GM12878 (cell line): ENCODE results near the gene GRIN2D. TPM values are rescaled to one million over a fixed set of nuclear protein-coding genes. Genes with fewer than 3 reads are reported as not detected.

Source experiments
- ATAC-seq: fragments of 200-7000 bp; cut with Tn5 transposase; 3 replicates; pipeline ENCODE4 v1.9.1; 2020; ENCODE audit warnings: mild to moderate bottlenecking, moderate library complexity
- BruUV-seq: library from RNA; stranded (reverse); fragments of 400-500 nt; replicated peaks from 2 replicates; lab custom pipeline; 2021; lab: Mats Ljungman, UMichigan
- CTCF ChIA-PET: fragments of 300-600 bp; sonication (Branson Sonifier 250); formaldehyde crosslinking; extraction: SDS; loops from one replicate; lab custom pipeline; 2021; ENCODE audit warnings: inconsistent platforms; lab: Yijun Ruan, JAX
- POLR2A ChIA-PET: fragments of 350-600 bp; formaldehyde crosslinking; extraction: SDS; loops from one replicate; lab custom pipeline; 2021; ENCODE audit warnings: inconsistent platforms; lab: Charles Lee
- RAD21 ChIA-PET: fragments of 300-600 bp; sonication (Branson Sonifier 250); formaldehyde crosslinking; loops from one replicate; lab custom pipeline; 2023; ENCODE audit warnings: antibody characterized with exemption; ENCODE audit not compliant: unreplicated experiment; lab: Charles Lee
- SMC1A ChIA-PET: fragments of 300-600 bp; sonication (Branson Sonifier 250); formaldehyde crosslinking; loops from one replicate; lab custom pipeline; 2023; ENCODE audit not compliant: unreplicated experiment, uncharacterized antibody; lab: Charles Lee
- DNase-seq: peaks from one replicate; pipeline ENCODE4 v3.0.0-alpha.2; 2011; ENCODE audit warnings: low read depth, low spot score
- FAIRE-seq: peaks from 3 replicates; lab custom pipeline; 2011; peaks lifted over from hg19 to GRCh38; lab: Jason Lieb, UNC
- H2AFZ ChIP-seq: 2 replicates; pipeline ENCODE4 v1.6.0; 2011; ENCODE audit warnings: low read depth, low read length, control low read depth; ENCODE audit not compliant: control insufficient read depth
- H3K27ac ChIP-seq: 2 replicates; pipeline ENCODE4 v1.5.1; 2011; ENCODE audit warnings: control low read depth; ENCODE audit not compliant: control insufficient read depth, insufficient read depth
- H3K27me3 ChIP-seq, 2 experiments: replicated peaks in 1 of 2; 2 replicates each; pipeline versions ENCODE4 v1.6.0 to v1.6.1; 2011; ENCODE audit warnings: low read length in 1 of 2; ENCODE audit not compliant: control insufficient read depth in 2 of 2, insufficient read depth in 2 of 2
- H3K36me3 ChIP-seq, 2 experiments: 2 replicates each; pipeline ENCODE4 v1.5.1; 2011; ENCODE audit warnings: low read length in 1 of 2; ENCODE audit not compliant: control insufficient read depth in 2 of 2, insufficient read depth in 2 of 2
- H3K4me1 ChIP-seq: 2 replicates; pipeline ENCODE4 v1.6.1; 2011; ENCODE audit warnings: mild to moderate bottlenecking, low read length, moderate library complexity, mixed read lengths; ENCODE audit not compliant: control insufficient read depth, insufficient read depth
- H3K4me2 ChIP-seq: 2 replicates; pipeline ENCODE4 v1.6.0; 2011; ENCODE audit warnings: control low read depth; ENCODE audit not compliant: control insufficient read depth, insufficient read depth
- H3K4me3 ChIP-seq: fragments of 200-600 bp; sonication (generic); 2 replicates; pipeline ENCODE4 v1.5.1; 2016
- H3K79me2 ChIP-seq: 2 replicates; pipeline ENCODE4 v1.6.0; 2011; ENCODE audit warnings: low read length; ENCODE audit not compliant: control insufficient read depth, insufficient read depth
- H3K9ac ChIP-seq: 2 replicates; pipeline ENCODE4 v1.8.0; 2011; ENCODE audit warnings: low read length, control low read depth, mixed read lengths; ENCODE audit not compliant: control insufficient read depth, insufficient read depth
- H3K9me3 ChIP-seq: replicated peaks from 3 replicates; pipeline ENCODE4 v1.5.1; 2011; ENCODE audit warnings: mild to moderate bottlenecking, low read length; ENCODE audit not compliant: control insufficient read depth, insufficient read depth
- H4K20me1 ChIP-seq: 2 replicates; pipeline ENCODE4 v1.6.0; 2011; ENCODE audit not compliant: control insufficient read depth, insufficient read depth
- CREB1 ChIP-seq: IDR thresholded peaks from 2 replicates; pipeline ENCODE4 v1.6.1; 2012; ENCODE audit warnings: low read depth, mild to moderate bottlenecking, inconsistent platforms
- NR2F1 ChIP-seq: fragments of 450-650 bp; conservative IDR thresholded peaks from 2 replicates; pipeline ENCODE4 v1.6.1; 2017; ENCODE audit warnings: mild to moderate bottlenecking
- PAX8 ChIP-seq: fragments of 450-650 bp; IDR thresholded peaks from 2 replicates; pipeline ENCODE4 v1.6.1; 2017; ENCODE audit warnings: mild to moderate bottlenecking, moderate library complexity
- SREBF1 ChIP-seq: IDR thresholded peaks from 2 replicates; pipeline ENCODE4 v1.6.1; 2012; ENCODE audit warnings: mild to moderate bottlenecking, low read length
- TAF1 ChIP-seq: IDR thresholded peaks from 2 replicates; pipeline ENCODE4 v1.6.1; 2011; ENCODE audit warnings: mild to moderate bottlenecking, low read depth, low read length, borderline replicate concordance
- ZBED1 ChIP-seq: IDR thresholded peaks from 2 replicates; pipeline ENCODE4 v1.6.1; 2016; ENCODE audit warnings: borderline replicate concordance
- WGBS: methylation state at CpG from one replicate; pipeline ENCODE4 v1.1.6; 2016; ENCODE audit warnings: low lambda C conversion rate; ENCODE audit not compliant: insufficient replicate concordance, insufficient coverage; ENCODE audit errors: missing lambda C conversion rate; 5-methylcytosine and 5-hydroxymethylcytosine counted together
- in situ Hi-C: fragments of 300-500 bp; cut with MboI; formaldehyde crosslinking; loops from 9 replicates; pipeline ENCODE4 v1.14.3; 2018; ENCODE audit warnings: mixed read lengths
- intact Hi-C: fragments of 100-400 bp; cut with micrococcal nuclease; formaldehyde crosslinking; loops from one replicate; pipeline ENCODE4 v1.14.2; 2022; ENCODE audit not compliant: unreplicated experiment
- polyA plus RNA-seq, 11 experiments: library from polyadenylated mRNA; depleted of rRNA in 4 of 11; unstranded in 6 of 11; stranded (reverse) in 5 of 11; fragments of >200 nt; fragmentation: Nextera tagmentation in 4 of 11; fragmentation: Illumina TruSeq in 1 of 11; extraction: Ambion mirVana in 4 of 11; extraction: Trizol in 1 of 11; gene quantifications; 1 replicate in 1 of 11; 2 replicates in 10 of 11; pipeline versions ENCODE4 v1.2.1 to v1.2.3, GENCODE V29; 2011 to 2016; ENCODE audit warnings: inconsistent platforms in 2 of 11, missing spikeins in 2 of 11, low read depth in 1 of 11
- total RNA-seq, 4 experiments: library from RNA; depleted of rRNA in 3 of 4; stranded (reverse); fragments of >200 nt in 3 of 4; fragmentation: Illumina TruSeq in 1 of 4; extraction: Trizol in 1 of 4; gene quantifications; 2 replicates each; pipeline versions ENCODE4 v1.2.1 to v1.2.3, GENCODE V29; 2013 to 2021
- TF ChIP-seq, protein P1 (sequence below): fragments of 150-350 bp; IDR thresholded peaks from 2 replicates; pipeline ENCODE4 v1.6.1; 2014; ENCODE audit warnings: mild to moderate bottlenecking, low read depth, low read length
- TF ChIP-seq, protein P2 (sequence below): fragments of 450-650 bp; formaldehyde crosslinking; IDR thresholded peaks from 2 replicates; pipeline ENCODE4 v1.4.0; 2022; ENCODE audit warnings: mild to moderate bottlenecking, moderate library complexity
- TF ChIP-seq, protein P3 (sequence below): fragments of 450-650 bp; IDR thresholded peaks from 2 replicates; pipeline ENCODE4 v1.6.1; 2018; ENCODE audit warnings: borderline replicate concordance, mild to moderate bottlenecking; ENCODE audit not compliant: partially characterized antibody
- TF ChIP-seq, protein P4 (sequence below): fragments of 450-650 bp; IDR thresholded peaks from 2 replicates; pipeline ENCODE4 v1.6.1; 2016; ENCODE audit warnings: mild to moderate bottlenecking, moderate library complexity, borderline replicate concordance

The GRIN2D gene
- total and polyA plus RNA-seq, 10 of the 15 experiments (the other 5 are each of a cell fraction or from before 2014, with no cell fraction given): 0.03 to 0.38 (median 0.04) TPM; not detected in 3

DNA sequence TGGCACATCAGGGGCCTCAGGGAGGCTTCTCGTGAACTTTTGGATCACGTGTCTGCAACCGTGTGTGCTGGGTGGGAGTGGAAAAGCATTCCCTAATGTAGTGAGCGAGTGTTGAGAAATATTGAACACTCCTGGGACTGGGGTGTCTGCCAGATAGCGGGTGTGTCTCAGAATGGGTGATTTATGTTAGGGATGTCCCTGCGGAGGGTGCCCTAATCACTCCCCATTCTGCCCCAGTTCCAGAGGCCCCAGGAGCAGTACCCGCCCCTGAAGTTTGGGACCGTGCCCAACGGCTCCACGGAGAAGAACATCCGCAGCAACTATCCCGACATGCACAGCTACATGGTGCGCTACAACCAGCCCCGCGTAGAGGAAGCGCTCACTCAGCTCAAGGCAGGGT lies 28.1 kb downstream of the GRIN2D start:
- no TSS peak for BruUV-seq
- Histone ChIP-seq H3K36me3 (no peaks in the 10 kb centered on the region), H3K27me3 (no peaks in the 10 kb centered on the region), H2AFZ (no peak overlapping the region), H3K79me2 (no peaks in the 10 kb centered on the region), H3K4me2 (no peak overlapping the region), H3K4me3 (no peak overlapping the region), H4K20me1 (no peaks in the 10 kb centered on the region), H3K4me1 (peaks cover 14% of the 10 kb centered on the region), H3K9ac (no peak overlapping the region), H3K27ac (no peak overlapping the region), H3K9me3 (no peaks in the 10 kb centered on the region)
- POLR2A ChIA-PET: no interaction called here
- intact Hi-C loops (no loop called here), in situ Hi-C loops (no loop called here)
- FAIRE-seq: no peak
- RAD21 ChIA-PET: no interaction called here
- no peak for ATAC-seq
- no peak for DNase-seq
- SMC1A ChIA-PET: no interaction called here
- TF ChIP-seq, protein P1, sequence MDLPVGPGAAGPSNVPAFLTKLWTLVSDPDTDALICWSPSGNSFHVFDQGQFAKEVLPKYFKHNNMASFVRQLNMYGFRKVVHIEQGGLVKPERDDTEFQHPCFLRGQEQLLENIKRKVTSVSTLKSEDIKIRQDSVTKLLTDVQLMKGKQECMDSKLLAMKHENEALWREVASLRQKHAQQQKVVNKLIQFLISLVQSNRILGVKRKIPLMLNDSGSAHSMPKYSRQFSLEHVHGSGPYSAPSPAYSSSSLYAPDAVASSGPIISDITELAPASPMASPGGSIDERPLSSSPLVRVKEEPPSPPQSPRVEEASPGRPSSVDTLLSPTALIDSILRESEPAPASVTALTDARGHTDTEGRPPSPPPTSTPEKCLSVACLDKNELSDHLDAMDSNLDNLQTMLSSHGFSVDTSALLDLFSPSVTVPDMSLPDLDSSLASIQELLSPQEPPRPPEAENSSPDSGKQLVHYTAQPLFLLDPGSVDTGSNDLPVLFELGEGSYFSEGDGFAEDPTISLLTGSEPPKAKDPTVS: no peak
- TF ChIP-seq ZBED1 (no peak), CREB1 (no peak), TAF1 (no peak), NR2F1 (no peak), SREBF1 (no peak), PAX8 (no peak)
- TF ChIP-seq, protein P2, sequence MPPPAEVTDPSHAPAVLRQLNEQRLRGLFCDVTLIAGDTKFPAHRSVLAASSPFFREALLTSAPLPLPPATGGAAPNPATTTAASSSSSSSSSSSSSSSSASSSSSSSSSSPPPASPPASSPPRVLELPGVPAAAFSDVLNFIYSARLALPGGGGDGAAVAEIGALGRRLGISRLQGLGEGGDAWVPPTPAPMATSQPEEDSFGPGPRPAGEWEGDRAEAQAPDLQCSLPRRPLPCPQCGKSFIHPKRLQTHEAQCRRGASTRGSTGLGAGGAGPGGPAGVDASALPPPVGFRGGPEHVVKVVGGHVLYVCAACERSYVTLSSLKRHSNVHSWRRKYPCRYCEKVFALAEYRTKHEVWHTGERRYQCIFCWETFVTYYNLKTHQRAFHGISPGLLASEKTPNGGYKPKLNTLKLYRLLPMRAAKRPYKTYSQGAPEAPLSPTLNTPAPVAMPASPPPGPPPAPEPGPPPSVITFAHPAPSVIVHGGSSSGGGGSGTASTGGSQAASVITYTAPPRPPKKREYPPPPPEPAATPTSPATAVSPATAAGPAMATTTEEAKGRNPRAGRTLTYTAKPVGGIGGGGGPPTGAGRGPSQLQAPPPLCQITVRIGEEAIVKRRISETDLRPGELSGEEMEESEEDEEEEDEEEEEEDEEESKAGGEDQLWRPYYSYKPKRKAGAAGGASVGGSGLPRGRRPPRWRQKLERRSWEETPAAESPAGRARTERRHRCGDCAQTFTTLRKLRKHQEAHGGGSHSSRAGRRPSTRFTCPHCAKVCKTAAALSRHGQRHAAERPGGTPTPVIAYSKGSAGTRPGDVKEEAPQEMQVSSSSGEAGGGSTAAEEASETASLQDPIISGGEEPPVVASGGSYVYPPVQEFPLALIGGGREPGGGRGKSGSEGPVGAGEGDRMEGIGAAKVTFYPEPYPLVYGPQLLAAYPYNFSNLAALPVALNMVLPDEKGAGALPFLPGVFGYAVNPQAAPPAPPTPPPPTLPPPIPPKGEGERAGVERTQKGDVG (CRISPR knock-in tag): no peak
- TF ChIP-seq, protein P3, sequence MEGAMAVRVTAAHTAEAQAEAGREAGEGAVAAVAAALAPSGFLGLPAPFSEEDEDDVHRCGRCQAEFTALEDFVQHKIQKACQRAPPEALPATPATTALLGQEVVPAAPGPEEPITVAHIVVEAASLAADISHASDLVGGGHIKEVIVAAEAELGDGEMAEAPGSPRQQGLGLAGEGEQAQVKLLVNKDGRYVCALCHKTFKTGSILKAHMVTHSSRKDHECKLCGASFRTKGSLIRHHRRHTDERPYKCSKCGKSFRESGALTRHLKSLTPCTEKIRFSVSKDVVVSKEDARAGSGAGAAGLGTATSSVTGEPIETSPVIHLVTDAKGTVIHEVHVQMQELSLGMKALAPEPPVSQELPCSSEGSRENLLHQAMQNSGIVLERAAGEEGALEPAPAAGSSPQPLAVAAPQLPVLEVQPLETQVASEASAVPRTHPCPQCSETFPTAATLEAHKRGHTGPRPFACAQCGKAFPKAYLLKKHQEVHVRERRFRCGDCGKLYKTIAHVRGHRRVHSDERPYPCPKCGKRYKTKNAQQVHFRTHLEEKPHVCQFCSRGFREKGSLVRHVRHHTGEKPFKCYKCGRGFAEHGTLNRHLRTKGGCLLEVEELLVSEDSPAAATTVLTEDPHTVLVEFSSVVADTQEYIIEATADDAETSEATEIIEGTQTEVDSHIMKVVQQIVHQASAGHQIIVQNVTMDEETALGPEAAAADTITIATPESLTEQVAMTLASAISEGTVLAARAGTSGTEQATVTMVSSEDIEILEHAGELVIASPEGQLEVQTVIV: no peak
- TF ChIP-seq, protein P4, sequence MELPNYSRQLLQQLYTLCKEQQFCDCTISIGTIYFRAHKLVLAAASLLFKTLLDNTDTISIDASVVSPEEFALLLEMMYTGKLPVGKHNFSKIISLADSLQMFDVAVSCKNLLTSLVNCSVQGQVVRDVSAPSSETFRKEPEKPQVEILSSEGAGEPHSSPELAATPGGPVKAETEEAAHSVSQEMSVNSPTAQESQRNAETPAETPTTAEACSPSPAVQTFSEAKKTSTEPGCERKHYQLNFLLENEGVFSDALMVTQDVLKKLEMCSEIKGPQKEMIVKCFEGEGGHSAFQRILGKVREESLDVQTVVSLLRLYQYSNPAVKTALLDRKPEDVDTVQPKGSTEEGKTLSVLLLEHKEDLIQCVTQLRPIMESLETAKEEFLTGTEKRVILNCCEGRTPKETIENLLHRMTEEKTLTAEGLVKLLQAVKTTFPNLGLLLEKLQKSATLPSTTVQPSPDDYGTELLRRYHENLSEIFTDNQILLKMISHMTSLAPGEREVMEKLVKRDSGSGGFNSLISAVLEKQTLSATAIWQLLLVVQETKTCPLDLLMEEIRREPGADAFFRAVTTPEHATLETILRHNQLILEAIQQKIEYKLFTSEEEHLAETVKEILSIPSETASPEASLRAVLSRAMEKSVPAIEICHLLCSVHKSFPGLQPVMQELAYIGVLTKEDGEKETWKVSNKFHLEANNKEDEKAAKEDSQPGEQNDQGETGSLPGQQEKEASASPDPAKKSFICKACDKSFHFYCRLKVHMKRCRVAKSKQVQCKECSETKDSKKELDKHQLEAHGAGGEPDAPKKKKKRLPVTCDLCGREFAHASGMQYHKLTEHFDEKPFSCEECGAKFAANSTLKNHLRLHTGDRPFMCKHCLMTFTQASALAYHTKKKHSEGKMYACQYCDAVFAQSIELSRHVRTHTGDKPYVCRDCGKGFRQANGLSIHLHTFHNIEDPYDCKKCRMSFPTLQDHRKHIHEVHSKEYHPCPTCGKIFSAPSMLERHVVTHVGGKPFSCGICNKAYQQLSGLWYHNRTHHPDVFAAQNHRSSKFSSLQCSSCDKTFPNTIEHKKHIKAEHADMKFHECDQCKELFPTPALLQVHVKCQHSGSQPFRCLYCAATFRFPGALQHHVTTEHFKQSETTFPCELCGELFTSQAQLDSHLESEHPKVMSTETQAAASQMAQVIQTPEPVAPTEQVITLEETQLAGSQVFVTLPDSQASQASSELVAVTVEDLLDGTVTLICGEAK: no peak
- CTCF ChIA-PET: interaction anchor here (0.7 to 1.9 kb wide), 2 partner anchors 24 to 894 kb away, joined by 3 to 4 read pairs; partner anchors contain the start of gene GRWD1
- WGBS: 70% methylated on average over 16 of the region's 16 CpGs
